HepG2 (cell line): Measurements from ENCODE around the gene SCAPER. TPM values are rescaled to one million over a fixed set of nuclear protein-coding genes. Genes with fewer than 3 reads are reported as not detected.

Experiments
- GATAD2A ChIP-seq: IDR thresholded peaks from 2 replicates; pipeline ENCODE4 v1.6.1; 2016
- KLF11 ChIP-seq: IDR thresholded peaks from 2 replicates; pipeline ENCODE4 v1.6.1; 2016; ENCODE audit warnings: missing compliant biosample characterization
- NCOA1 ChIP-seq: sonication (generic); formaldehyde crosslinking; IDR thresholded peaks from 2 replicates; pipeline ENCODE4 v1.9.0; 2021; ENCODE audit warnings: missing genetic modification reagents
- PHF8 ChIP-seq: sonication (generic); formaldehyde crosslinking; IDR thresholded peaks from 2 replicates; pipeline ENCODE4 v1.5.0; 2020; ENCODE audit warnings: missing genetic modification reagents
- REPIN1 ChIP-seq: sonication (generic); formaldehyde crosslinking; IDR thresholded peaks from 2 replicates; pipeline ENCODE4 v1.8.0; 2022; ENCODE audit warnings: missing genetic modification reagents, low read depth, mild to moderate bottlenecking, borderline replicate concordance
- SALL2 ChIP-seq: sonication (generic); formaldehyde crosslinking; IDR thresholded peaks from 2 replicates; pipeline ENCODE4 v1.8.1; 2023; ENCODE audit warnings: mild to moderate bottlenecking, missing genetic modification reagents, inconsistent platforms
- TCF12 ChIP-seq, 2 experiments: fragments of 450-650 bp in 1 of 2; sonication (generic) in 1 of 2; formaldehyde crosslinking in 1 of 2; IDR thresholded peaks; 2 replicates each; pipeline versions ENCODE4 v1.6.1 to v1.8.0; 2017 to 2022; ENCODE audit warnings: antibody characterized with exemption in 1 of 2, mild to moderate bottlenecking in 1 of 2, missing genetic modification reagents in 1 of 2, moderate library complexity in 1 of 2
- ZNF280B ChIP-seq: sonication (generic); formaldehyde crosslinking; IDR thresholded peaks from 2 replicates; pipeline ENCODE4 v1.5.0; 2020; ENCODE audit warnings: missing genetic modification reagents, mild to moderate bottlenecking, borderline replicate concordance
- ZNF326 ChIP-seq: sonication (generic); formaldehyde crosslinking; IDR thresholded peaks from 2 replicates; pipeline ENCODE4 v1.4.0; 2020; ENCODE audit warnings: missing genetic modification reagents, borderline replicate concordance
- ZNF44 ChIP-seq: sonication (generic); formaldehyde crosslinking; IDR thresholded peaks from 2 replicates; pipeline ENCODE4 v1.5.1; 2020; ENCODE audit warnings: mild to moderate bottlenecking, missing genetic modification reagents
- ZNF703 ChIP-seq: sonication (generic); formaldehyde crosslinking; IDR thresholded peaks from 2 replicates; pipeline ENCODE4 v1.5.1; 2020; ENCODE audit warnings: missing genetic modification reagents, mild to moderate bottlenecking, moderate library complexity, borderline replicate concordance
- ZNF788 ChIP-seq: sonication (generic); formaldehyde crosslinking; IDR thresholded peaks from 2 replicates; pipeline ENCODE4 v1.5.0; 2020; ENCODE audit warnings: mild to moderate bottlenecking, missing genetic modification reagents, borderline replicate concordance
- polyA plus RNA-seq, 8 experiments: library from polyadenylated mRNA; depleted of rRNA in 3 of 8; stranded (reverse) in 7 of 8; unstranded in 1 of 8; fragments of >200 nt; fragmentation: Illumina TruSeq in 4 of 8; extraction: Trizol in 4 of 8; gene quantifications; 2 replicates each; pipeline versions ENCODE4 v1.2.1 to v1.2.3, GENCODE V29; 2011 to 2016; ENCODE audit warnings: low read depth in 4 of 8, missing spikeins in 1 of 8, mixed read lengths in 1 of 8; ENCODE audit not compliant: insufficient read depth in 1 of 8
- total RNA-seq, 5 experiments: library from RNA; depleted of rRNA; stranded (reverse); fragments of >200 nt; fragmentation: Illumina TruSeq; extraction: Trizol; gene quantifications; 2 replicates each; pipeline ENCODE4 v1.2.3, GENCODE V29; 2016; ENCODE audit warnings: low read depth in 1 of 5
- TF ChIP-seq, protein P1 (sequence below): sonication (generic); formaldehyde crosslinking; conservative IDR thresholded peaks from 2 replicates; pipeline ENCODE4 v1.4.0; 2020; ENCODE audit warnings: missing genetic modification reagents
- TF ChIP-seq, protein P2 (sequence below), 2 experiments: sonication (generic) in 1 of 2; formaldehyde crosslinking in 1 of 2; IDR thresholded peaks; 2 replicates each; pipeline versions ENCODE4 v1.6.1 to v1.9.0; 2014 to 2022; ENCODE audit warnings: antibody characterized with exemption in 1 of 2, borderline replicate concordance in 1 of 2, inconsistent platforms in 1 of 2, low read depth in 1 of 2, missing genetic modification reagents in 1 of 2

SCAPER gene
- total and polyA plus RNA-seq, 2 of the 13 experiments (the other 11 are each of a cell fraction or from before 2014, with no cell fraction given) = 4.3 to 10.5 TPM

DNA sequence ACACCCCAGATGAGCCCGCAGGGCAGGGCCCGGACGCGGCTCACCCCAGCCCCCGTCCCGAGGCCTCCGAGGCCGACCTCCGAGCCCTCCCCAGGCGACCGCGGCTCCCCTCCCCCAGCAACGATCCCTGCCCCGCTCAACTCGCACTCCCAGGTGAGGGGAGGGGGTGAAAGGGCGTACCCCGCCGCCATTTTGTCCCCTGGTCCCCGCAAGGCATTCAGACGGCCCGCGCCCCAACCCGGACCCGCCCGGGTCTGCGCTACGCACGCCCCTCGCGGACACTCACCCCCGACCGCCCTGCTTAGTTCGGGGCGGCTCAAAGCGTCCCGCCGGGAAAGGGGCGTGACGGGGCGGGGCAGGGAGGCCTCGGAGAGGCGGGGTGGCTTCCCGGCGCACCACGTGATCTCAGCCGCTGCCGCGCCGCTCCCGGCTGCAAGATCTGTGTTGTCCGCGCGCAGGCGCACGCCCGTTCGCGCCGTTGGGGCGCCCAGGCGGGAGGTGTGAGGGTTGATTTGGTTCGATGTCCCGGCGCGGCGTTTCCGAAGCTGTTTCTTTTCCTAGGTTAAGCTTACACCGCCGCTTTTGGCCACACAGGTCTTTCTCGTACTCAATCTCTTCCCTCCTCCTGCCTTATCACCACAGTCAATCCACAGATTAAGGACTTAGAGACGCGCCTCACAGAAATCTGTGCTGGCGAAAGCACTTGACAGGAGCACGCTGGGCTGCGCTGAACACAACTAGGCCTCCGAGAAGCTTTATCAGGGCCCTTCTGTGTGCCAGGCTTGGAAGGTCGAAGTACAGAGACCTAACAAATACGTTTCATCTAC, at the start of gene SCAPER (continued):
- TF ChIP-seq NCOA1 (peak; percentile 94), KLF11 (peak; percentile 92), SALL2 (CRISPR knock-in tag) (peak; percentile 33; the same call in 1 of the 2 replicates), TCF12 (IDR thresholded peaks at IDR 0.05) (no peak), TCF12 (CRISPR knock-in tag; IDR thresholded peaks at IDR 0.05) (peak; percentile 90), ZNF788 (CRISPR knock-in tag) (peak; percentile 88), GATAD2A (no peak; the same call in none of the 2 replicates), ZNF326 (CRISPR knock-in tag) (no peak), ZNF44 (CRISPR knock-in tag) (peak; percentile 93), ZNF703 (no peak; the same call in none of the 2 replicates), REPIN1 (no peak), PHF8 (CRISPR knock-in tag) (peak; percentile 88), ZNF280B (CRISPR knock-in tag) (peak; percentile 91; the same call in 1 of the 2 replicates)
- TF ChIP-seq, protein P1, sequence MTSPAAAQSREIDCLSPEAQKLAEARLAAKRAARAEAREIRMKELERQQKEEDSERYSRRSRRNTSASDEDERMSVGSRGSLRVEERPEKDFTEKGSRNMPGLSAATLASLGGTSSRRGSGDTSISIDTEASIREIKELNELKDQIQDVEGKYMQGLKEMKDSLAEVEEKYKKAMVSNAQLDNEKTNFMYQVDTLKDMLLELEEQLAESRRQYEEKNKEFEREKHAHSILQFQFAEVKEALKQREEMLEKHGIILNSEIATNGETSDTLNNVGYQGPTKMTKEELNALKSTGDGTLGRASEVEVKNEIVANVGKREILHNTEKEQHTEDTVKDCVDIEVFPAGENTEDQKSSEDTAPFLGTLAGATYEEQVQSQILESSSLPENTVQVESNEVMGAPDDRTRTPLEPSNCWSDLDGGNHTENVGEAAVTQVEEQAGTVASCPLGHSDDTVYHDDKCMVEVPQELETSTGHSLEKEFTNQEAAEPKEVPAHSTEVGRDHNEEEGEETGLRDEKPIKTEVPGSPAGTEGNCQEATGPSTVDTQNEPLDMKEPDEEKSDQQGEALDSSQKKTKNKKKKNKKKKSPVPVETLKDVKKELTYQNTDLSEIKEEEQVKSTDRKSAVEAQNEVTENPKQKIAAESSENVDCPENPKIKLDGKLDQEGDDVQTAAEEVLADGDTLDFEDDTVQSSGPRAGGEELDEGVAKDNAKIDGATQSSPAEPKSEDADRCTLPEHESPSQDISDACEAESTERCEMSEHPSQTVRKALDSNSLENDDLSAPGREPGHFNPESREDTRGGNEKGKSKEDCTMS (CRISPR knock-in tag) = no peak
- TF ChIP-seq, protein P2, sequence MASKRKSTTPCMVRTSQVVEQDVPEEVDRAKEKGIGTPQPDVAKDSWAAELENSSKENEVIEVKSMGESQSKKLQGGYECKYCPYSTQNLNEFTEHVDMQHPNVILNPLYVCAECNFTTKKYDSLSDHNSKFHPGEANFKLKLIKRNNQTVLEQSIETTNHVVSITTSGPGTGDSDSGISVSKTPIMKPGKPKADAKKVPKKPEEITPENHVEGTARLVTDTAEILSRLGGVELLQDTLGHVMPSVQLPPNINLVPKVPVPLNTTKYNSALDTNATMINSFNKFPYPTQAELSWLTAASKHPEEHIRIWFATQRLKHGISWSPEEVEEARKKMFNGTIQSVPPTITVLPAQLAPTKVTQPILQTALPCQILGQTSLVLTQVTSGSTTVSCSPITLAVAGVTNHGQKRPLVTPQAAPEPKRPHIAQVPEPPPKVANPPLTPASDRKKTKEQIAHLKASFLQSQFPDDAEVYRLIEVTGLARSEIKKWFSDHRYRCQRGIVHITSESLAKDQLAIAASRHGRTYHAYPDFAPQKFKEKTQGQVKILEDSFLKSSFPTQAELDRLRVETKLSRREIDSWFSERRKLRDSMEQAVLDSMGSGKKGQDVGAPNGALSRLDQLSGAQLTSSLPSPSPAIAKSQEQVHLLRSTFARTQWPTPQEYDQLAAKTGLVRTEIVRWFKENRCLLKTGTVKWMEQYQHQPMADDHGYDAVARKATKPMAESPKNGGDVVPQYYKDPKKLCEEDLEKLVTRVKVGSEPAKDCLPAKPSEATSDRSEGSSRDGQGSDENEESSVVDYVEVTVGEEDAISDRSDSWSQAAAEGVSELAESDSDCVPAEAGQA (IDR thresholded peaks at IDR 0.05; ENCODE audit: low read depth) = no peak; the same call in none of the 2 replicates
- TF ChIP-seq, protein P2 (CRISPR knock-in tag; IDR thresholded peaks at IDR 0.05; ENCODE audit: borderline replicate concordance) = peak; percentile 93
